ENCODE measurements around the gene ELF1.

DNA sequence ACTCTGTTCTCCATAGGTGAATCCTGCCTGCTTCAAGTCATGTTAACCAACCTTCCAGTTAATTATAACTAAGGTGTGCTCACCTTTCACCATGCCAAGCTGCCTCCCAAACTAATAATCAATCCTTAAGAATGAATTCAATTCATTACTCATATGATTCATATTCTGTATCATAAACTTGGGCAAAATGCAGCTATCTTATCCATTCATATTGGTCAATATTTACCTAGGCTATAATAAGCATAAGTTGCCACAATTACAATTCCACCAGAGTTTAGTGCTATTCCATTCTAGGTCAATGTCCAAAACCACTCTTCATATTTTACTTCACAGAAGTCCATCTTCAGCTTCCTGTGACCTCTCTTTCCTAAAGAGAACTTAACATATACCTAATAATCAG lies 13.4 kb downstream of the ELF1 start:
- TF ChIP-seq, protein P1, sequence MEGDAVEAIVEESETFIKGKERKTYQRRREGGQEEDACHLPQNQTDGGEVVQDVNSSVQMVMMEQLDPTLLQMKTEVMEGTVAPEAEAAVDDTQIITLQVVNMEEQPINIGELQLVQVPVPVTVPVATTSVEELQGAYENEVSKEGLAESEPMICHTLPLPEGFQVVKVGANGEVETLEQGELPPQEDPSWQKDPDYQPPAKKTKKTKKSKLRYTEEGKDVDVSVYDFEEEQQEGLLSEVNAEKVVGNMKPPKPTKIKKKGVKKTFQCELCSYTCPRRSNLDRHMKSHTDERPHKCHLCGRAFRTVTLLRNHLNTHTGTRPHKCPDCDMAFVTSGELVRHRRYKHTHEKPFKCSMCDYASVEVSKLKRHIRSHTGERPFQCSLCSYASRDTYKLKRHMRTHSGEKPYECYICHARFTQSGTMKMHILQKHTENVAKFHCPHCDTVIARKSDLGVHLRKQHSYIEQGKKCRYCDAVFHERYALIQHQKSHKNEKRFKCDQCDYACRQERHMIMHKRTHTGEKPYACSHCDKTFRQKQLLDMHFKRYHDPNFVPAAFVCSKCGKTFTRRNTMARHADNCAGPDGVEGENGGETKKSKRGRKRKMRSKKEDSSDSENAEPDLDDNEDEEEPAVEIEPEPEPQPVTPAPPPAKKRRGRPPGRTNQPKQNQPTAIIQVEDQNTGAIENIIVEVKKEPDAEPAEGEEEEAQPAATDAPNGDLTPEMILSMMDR (conservative IDR thresholded peaks at IDR 0.05 in 1 of 2, IDR thresholded peaks at IDR 0.05 in 1 of 2; ENCODE audit: extremely low read depth in 1 of 2, insufficient read depth in 1 of 2, low read depth in 1 of 2, low read length in 2 of 2) = no peak
- TF ChIP-seq EZH2 (IDR thresholded peaks at IDR 0.05; ENCODE audit: borderline replicate concordance, low read length) = no peak
